Suprapubic skin (tissue), 3 donors: ENCODE data around the gene BEST1.

ENCODE experiments used
- POLR2A ChIP-seq, 2 donors: fragments of 450-650 bp; IDR thresholded peaks; one replicate each; pipeline ENCODE4 v1.6.1; 2017; ENCODE audit warnings: antibody characterized with exemption in 2 of 2, mild to moderate bottlenecking in 2 of 2, moderate library complexity in 2 of 2
- TF ChIP-seq, protein P1 (sequence below), 2 donors: fragments of 200-600 bp in 1 of 2; fragments of 450-650 bp in 1 of 2; sonication (generic) in 1 of 2; IDR thresholded peaks; one replicate each; pipeline ENCODE4 v1.5.1; 2016 to 2019; ENCODE audit warnings: antibody characterized with exemption in 2 of 2, mild to moderate bottlenecking in 1 of 2, moderate library complexity in 1 of 2

DNA sequence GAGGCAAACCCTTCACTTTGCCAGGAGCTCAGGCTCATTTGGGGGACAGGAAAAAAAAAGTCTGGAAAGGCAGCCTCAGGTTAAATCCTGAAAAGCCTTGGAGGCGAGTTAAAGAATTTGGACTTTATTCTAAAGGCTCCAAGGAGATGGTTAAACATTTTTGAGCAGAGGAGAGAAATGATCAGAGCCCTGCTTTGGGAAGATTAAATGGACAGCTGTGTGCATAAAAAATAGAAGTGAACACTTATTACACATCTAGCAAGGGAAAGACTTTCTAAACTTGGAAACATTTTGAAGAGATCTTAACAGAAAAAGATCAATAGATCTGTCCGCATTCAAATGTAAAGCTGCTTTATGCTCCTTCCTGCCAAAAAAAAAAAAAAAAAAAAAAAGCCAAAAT lies 24.4 kb upstream of the BEST1 start:
- TF ChIP-seq, protein P1, sequence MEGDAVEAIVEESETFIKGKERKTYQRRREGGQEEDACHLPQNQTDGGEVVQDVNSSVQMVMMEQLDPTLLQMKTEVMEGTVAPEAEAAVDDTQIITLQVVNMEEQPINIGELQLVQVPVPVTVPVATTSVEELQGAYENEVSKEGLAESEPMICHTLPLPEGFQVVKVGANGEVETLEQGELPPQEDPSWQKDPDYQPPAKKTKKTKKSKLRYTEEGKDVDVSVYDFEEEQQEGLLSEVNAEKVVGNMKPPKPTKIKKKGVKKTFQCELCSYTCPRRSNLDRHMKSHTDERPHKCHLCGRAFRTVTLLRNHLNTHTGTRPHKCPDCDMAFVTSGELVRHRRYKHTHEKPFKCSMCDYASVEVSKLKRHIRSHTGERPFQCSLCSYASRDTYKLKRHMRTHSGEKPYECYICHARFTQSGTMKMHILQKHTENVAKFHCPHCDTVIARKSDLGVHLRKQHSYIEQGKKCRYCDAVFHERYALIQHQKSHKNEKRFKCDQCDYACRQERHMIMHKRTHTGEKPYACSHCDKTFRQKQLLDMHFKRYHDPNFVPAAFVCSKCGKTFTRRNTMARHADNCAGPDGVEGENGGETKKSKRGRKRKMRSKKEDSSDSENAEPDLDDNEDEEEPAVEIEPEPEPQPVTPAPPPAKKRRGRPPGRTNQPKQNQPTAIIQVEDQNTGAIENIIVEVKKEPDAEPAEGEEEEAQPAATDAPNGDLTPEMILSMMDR (IDR thresholded peaks at IDR 0.05), result no peak
- TF ChIP-seq POLR2A (IDR thresholded peaks at IDR 0.05), result no peak
